Colonic mucosa (tissue), 4 donors: ENCODE results near the gene SHLD2. TPM values are rescaled to one million over a fixed set of nuclear protein-coding genes. Genes with fewer than 3 reads are reported as not detected.
A peak's percentile ranks its signal among the peaks of the same experiment; 100 is the strongest.
"Not testable (repeated sequence)": the region's sequence is repeated elsewhere in the genome, so short reads cannot be mapped to it uniquely, and the experiment has no call there.

ENCODE experiments used
- DNase-seq: peaks from one replicate; pipeline ENCODE4 v3.0.0-alpha.2; 2020
- H3K27ac ChIP-seq: fragments of 200-600 bp; one replicate; pipeline ENCODE4 v1.8.0; 2021
- H3K27me3 ChIP-seq: fragments of 200-600 bp; one replicate; pipeline ENCODE4 v1.8.0; 2021
- H3K36me3 ChIP-seq: fragments of 200-600 bp; one replicate; pipeline ENCODE4 v1.8.0; 2021
- H3K4me1 ChIP-seq: fragments of 200-600 bp; one replicate; pipeline ENCODE4 v1.8.0; 2021; ENCODE audit warnings: mild to moderate bottlenecking
- H3K4me3 ChIP-seq: fragments of 200-600 bp; one replicate; pipeline ENCODE4 v1.8.0; 2021
- H3K9ac ChIP-seq, 2 donors: one replicate each; pipeline ENCODE4 v1.7.0; 2013; ENCODE audit warnings: control low read depth in 2 of 2, low read depth in 2 of 2, low read length in 2 of 2
- H3K9me3 ChIP-seq: fragments of 200-600 bp; one replicate; pipeline ENCODE4 v1.8.0; 2021
- intact Hi-C: fragments of 100-400 bp; cut with DNase I; formaldehyde crosslinking; loops from one replicate; pipeline ENCODE4 v1.14.1; 2022
- total RNA-seq, 2 donors: library from RNA; stranded (reverse); fragmentation: NEBNext Ultra II Directional in 1 of 2; extraction: Animal tissue kit (Norgen Biotek cat#: 25700) in 1 of 2; gene quantifications; one replicate each; pipeline ENCODE4 v1.2.1, GENCODE V29; 2021
- TF ChIP-seq, protein P1 (sequence below): fragments of 200-600 bp; IDR thresholded peaks from one replicate; pipeline ENCODE4 v1.8.0; 2022; ENCODE audit warnings: antibody characterized with exemption, mild to moderate bottlenecking
- donor health status: healthy.
- donor health status: DM: no; HTN: no; CAD: no.
- donor health status: DM: no; HTN: no; CAD: no.

SHLD2 gene
- total RNA-seq, 2 donors from 2014 or later = 27.8 to 28.3 TPM

DNA sequence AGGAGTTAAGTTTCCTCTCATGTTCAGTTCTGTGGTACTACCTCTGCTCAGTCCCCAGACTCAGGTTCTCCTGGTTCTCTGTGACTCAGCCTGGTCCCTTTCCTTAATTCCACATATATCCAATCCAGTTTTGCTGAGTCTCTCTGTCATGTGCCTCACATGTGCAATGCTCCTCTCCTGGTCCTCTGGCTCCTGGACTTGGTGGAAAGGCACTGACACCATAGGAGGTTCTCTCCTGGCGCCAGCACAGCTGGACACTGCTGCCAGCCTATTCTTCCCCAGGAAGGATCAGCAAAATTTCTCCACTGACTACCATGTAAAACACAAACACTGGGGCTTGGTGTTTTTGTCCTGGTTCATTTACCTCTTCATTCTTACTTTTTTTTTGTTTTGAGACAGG, 28.1 kb upstream of the SHLD2 start:
- TF ChIP-seq, protein P1, sequence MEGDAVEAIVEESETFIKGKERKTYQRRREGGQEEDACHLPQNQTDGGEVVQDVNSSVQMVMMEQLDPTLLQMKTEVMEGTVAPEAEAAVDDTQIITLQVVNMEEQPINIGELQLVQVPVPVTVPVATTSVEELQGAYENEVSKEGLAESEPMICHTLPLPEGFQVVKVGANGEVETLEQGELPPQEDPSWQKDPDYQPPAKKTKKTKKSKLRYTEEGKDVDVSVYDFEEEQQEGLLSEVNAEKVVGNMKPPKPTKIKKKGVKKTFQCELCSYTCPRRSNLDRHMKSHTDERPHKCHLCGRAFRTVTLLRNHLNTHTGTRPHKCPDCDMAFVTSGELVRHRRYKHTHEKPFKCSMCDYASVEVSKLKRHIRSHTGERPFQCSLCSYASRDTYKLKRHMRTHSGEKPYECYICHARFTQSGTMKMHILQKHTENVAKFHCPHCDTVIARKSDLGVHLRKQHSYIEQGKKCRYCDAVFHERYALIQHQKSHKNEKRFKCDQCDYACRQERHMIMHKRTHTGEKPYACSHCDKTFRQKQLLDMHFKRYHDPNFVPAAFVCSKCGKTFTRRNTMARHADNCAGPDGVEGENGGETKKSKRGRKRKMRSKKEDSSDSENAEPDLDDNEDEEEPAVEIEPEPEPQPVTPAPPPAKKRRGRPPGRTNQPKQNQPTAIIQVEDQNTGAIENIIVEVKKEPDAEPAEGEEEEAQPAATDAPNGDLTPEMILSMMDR = no peak
- Histone ChIP-seq H3K27ac (no peak overlapping the region), H3K27me3 (no peaks in the 10 kb centered on the region), H3K36me3 (peaks cover 12% of the 10 kb centered on the region), H3K9ac (no peak overlapping the region), H3K9me3 (no peaks in the 10 kb centered on the region), H3K4me1 (no peaks in the 10 kb centered on the region), H3K4me3 (no peak overlapping the region)
- DNase-seq = no peak
- intact Hi-C loops = no loop called here

DNA sequence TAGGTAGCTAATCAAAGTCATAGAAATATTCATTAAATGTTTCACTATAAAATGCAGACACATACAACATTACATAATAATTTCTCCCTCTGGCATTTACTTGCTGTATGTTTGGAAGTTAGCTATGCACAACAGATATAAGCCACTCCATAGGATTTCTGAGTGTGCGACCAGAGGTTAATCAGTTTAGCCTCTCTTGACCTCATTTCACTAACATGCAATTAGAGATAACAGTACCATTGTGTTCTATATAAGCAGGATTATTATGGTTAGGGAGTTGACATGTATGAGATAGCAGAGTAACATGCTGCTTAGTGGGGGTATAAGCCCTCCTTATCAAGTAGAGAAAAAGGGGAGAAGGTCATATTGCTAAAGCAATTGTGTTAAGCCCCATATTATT, 26.7 kb upstream of the SHLD2 start:
- Histone ChIP-seq H3K4me3 (no peak overlapping the region), H3K9me3 (no peaks in the 10 kb centered on the region), H3K36me3 (peaks cover 12% of the 10 kb centered on the region), H3K27me3 (no peaks in the 10 kb centered on the region), H3K4me1 (no peaks in the 10 kb centered on the region), H3K9ac (no peak overlapping the region), H3K27ac (no peak overlapping the region)
- TF ChIP-seq, protein P1 = no peak
- no peak for DNase-seq
- intact Hi-C loops = no loop called here

DNA sequence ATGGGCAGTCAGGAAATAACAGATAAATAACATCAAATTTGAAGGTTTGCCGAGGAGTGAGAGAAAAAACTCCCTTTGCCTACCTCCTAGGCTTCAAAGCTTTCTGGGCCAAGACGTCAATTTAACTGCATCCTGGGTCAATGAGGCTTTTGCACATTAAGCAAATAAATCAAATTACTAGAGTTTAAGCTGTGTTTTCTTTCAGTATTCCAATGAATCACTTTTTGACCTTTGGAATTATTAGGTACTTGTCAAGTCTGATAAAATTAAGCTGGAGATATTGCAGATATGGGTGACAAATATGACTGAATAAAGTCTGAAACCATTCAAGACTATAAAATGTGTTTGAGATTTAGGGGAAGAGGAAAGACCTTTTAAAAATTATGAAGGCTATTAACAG, 22.6 kb upstream of the SHLD2 start:
- intact Hi-C loops = no loop called here
- DNase-seq = no peak
- H3K36me3 ChIP-seq = no peaks in the 10 kb centered on the region
- TF ChIP-seq, protein P1 = no peak
- no peaks in the 10 kb centered on the region for H3K4me1 ChIP-seq
- no peak overlapping the region for H3K27ac ChIP-seq
- H3K27me3 ChIP-seq = no peaks in the 10 kb centered on the region
- H3K9ac ChIP-seq = no peak overlapping the region
- no peak overlapping the region for H3K4me3 ChIP-seq
- no peaks in the 10 kb centered on the region for H3K9me3 ChIP-seq

DNA sequence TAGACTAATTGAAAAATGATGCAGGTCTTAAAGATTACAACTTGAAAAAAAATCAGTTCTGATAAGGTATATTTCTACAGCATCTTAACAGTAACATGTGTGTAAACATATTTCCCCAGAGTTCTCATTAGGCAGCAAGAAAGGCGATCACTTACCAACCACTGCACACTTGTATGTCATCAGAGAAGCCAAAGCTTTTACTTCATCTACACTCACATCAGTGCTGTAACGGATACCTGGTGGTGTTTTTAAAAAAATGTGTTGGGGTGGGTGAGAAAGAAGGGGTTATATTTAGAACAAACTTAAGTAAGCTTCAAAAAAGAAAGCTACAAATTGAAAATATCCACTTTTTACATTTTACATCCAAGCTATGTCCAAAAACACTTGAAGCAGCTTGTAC, 18.6 kb upstream of the SHLD2 start:
- H3K27me3 ChIP-seq, H3K4me3 ChIP-seq, H3K9ac ChIP-seq, H3K36me3 ChIP-seq, H3K27ac ChIP-seq, H3K9me3 ChIP-seq, DNase-seq, H3K4me1 ChIP-seq, intact Hi-C loops: not testable (repeated sequence)

DNA sequence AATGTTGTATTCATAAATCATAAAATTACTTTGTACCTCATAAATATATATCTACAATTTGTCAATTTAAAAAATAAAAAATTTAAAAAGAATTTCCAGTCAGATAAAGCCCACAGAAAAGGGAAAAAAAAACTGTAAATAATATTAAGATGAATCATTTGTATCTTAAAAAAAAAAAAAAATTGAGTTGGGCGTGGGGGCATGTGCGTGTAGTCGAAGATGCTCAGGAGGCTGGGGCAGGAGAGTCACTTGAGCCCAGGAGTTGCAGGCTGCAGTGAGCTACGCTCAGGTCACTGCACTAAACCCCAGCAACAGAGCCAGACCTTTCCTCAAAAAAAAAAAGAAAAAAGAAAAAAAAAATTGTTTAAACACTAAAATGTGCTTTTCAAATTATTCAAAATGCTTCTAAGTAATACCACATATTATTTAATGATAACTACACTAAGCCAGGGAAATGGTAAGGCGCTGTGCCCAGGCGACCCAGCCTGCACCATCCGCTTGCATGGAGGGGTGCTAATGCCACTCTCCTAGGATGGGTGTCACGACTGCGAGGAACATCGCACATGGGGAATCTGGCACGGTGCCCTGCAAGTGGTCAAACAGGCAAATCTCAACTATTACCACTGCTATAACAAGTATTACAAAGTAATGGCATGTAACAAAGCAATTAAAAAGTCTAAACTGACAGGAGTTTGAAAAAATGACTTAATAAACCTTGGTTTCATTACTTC, 15.7 kb upstream of the SHLD2 start:
- TF ChIP-seq, protein P1 = no peak
- no peaks in the 10 kb centered on the region for H3K9me3 ChIP-seq
- H3K27me3 ChIP-seq = no peaks in the 10 kb centered on the region
- H3K9ac ChIP-seq = no peak overlapping the region
- no peak overlapping the region for H3K4me3 ChIP-seq
- no peaks in the 10 kb centered on the region for H3K36me3 ChIP-seq
- H3K27ac ChIP-seq = no peak overlapping the region
- no peak for DNase-seq
- intact Hi-C loops = no loop called here
- no peaks in the 10 kb centered on the region for H3K4me1 ChIP-seq

DNA sequence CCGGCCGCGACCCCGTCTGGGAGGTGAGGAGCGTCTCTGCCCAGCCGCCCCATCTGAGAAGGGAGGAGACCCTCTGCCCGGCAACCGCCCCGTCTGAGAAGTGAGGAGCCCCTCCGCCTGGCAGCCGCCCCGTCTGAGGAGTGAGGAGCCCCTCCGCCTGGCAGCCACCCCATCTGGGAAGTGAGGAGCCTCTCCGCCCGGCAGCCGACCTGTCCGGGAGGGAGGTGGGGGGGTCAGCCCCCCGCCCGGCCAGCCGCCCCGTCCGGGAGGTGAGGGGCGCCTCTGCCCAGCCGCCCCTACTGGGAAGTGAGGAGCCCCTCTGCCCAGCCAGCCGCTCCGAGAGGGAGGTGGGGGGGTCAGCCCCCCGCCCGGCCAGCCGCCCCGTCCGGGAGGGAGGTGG, 14.4 kb upstream of the SHLD2 start:
- intact Hi-C loops = not testable (repeated sequence)

DNA sequence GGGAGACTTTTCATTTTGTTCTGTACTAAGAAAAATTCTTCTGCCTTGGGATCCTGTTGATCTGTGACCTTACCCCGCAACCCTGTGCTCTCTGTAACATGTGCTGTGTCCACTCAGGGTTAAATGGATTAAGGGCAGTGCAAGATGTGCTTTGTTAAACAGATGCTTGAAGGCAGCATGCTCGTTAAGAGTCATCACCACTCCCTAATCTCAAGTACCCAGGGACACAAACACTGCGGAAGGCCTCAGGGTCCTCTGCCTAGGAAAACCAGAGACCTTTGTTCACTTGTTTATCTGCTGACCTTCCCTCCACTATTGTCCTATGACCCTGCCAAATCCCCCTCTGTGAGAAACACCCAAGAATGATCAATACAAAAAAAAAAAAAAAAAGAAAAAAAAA, 13.4 kb upstream of the SHLD2 start:
- H3K9ac ChIP-seq, intact Hi-C loops, H3K36me3 ChIP-seq: not testable (repeated sequence)

More for the DNA sequence above, 14.4 kb upstream of the SHLD2 start:
- H3K36me3 ChIP-seq, H3K27ac ChIP-seq, H3K9ac ChIP-seq, H3K27me3 ChIP-seq, H3K4me1 ChIP-seq, DNase-seq, H3K4me3 ChIP-seq, H3K9me3 ChIP-seq: not testable (repeated sequence)

DNA sequence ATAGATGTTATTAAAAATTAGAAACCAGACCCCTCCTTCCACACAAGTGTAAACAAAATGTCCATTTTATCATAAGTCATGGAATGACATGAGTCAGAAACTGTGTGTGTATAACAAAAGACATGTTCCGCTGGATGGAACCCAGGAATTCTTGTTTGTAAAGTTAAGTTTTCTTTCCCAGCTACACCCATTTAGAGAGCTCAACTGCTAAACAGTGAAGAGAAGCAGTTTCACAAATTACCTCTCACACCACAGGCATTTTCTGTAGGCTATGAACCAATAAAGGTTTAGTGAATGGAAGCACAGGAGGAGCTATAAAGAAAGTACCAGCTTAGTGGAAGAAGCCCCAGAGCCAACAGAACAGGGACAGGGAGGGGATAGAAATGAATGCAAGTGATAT, 12.8 kb upstream of the SHLD2 start:
- H3K9me3 ChIP-seq, H3K36me3 ChIP-seq, H3K27me3 ChIP-seq, intact Hi-C loops, H3K4me1 ChIP-seq, H3K9ac ChIP-seq, H3K27ac ChIP-seq, H3K4me3 ChIP-seq, DNase-seq: not testable (repeated sequence)

More for the DNA sequence above, 13.4 kb upstream of the SHLD2 start:
- H3K27ac ChIP-seq, H3K4me1 ChIP-seq, H3K4me3 ChIP-seq, H3K9me3 ChIP-seq, DNase-seq, H3K27me3 ChIP-seq: not testable (repeated sequence)

DNA sequence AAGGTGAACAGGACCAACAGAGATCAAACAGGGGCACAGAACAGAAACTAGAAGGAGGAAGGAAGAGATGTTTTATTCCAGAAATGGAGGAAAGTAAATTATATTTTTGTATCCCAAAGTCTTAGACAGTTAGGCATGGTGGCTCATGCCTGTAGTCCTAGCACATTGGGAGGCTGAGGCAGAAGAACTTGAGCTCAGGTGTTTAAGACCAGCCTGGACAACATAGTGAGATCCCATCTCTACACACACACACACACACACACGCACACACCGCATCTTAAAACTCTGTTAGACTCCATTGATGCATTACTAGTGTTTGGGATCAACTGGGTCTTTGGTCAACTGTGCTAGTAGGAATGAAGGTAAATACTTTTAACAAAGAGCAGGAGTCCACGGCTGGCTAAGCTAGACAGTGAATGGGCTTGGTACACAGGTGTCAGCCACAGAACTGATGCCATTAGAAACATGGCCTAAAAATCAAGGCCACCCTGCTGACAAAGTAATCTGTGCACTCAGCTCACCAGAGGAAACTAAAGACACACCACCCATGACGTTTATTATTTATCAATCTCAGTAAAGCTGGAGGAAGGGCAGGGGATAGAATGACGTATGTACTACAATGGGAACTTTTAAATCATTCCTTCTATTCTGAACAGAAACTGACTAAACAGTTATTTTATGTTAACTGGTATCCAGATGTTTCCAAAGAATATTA, 11.3 kb upstream of the SHLD2 start:
- H3K36me3 ChIP-seq, H3K4me3 ChIP-seq, intact Hi-C loops, H3K9me3 ChIP-seq, DNase-seq, H3K27me3 ChIP-seq, H3K4me1 ChIP-seq, H3K9ac ChIP-seq: not testable (repeated sequence)
- peak overlapping the region; percentile 17 for H3K27ac ChIP-seq
